Rectal smooth muscle tissue (tissue), 1 donor: ENCODE measurements around the gene RABGAP1L.
"Not testable (repeated sequence)": the region's sequence is repeated elsewhere in the genome, so short reads cannot be mapped to it uniquely, and the experiment has no call there.

Experiments
- H3K27ac ChIP-seq: one replicate; pipeline ENCODE4 v1.7.0; 2013; ENCODE audit warnings: low read depth, low read length, inconsistent platforms
- H3K27me3 ChIP-seq: one replicate; pipeline ENCODE4 v1.7.0; 2013; ENCODE audit warnings: low read length; ENCODE audit not compliant: control insufficient read depth, insufficient read depth
- H3K36me3 ChIP-seq: one replicate; pipeline ENCODE4 v1.7.0; 2013; ENCODE audit warnings: low read length; ENCODE audit not compliant: control insufficient read depth, insufficient read depth
- H3K4me1 ChIP-seq: one replicate; pipeline ENCODE4 v1.7.0; 2013; ENCODE audit warnings: low read length; ENCODE audit not compliant: control insufficient read depth, insufficient read depth
- H3K4me3 ChIP-seq: one replicate; pipeline ENCODE4 v1.7.0; 2013; ENCODE audit warnings: low read length
- H3K9ac ChIP-seq: one replicate; pipeline ENCODE4 v1.7.0; 2013; ENCODE audit warnings: low read length

The RABGAP1L gene

DNA sequence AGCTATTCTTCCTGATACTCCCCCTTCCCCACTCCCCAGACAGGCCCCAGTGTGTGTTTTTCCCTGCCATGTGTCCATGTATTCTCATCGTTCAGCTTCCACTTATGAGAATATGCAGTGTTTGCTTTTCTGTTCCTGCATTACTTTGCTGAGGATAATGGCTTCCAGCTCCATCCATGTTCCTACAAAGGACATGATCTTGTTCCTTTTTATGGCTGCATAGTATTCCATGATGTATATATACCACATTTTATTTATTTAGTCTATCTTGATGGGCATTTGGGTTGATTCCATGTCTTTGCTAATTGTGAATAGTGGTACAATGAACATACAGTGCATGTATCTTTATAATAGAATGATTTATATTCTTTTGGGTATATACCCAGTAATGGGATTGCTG is 181.1 kb downstream of the RABGAP1L start:
- H3K27ac ChIP-seq, H3K4me1 ChIP-seq, H3K36me3 ChIP-seq, H3K9ac ChIP-seq, H3K4me3 ChIP-seq, H3K27me3 ChIP-seq: not testable (repeated sequence)

DNA sequence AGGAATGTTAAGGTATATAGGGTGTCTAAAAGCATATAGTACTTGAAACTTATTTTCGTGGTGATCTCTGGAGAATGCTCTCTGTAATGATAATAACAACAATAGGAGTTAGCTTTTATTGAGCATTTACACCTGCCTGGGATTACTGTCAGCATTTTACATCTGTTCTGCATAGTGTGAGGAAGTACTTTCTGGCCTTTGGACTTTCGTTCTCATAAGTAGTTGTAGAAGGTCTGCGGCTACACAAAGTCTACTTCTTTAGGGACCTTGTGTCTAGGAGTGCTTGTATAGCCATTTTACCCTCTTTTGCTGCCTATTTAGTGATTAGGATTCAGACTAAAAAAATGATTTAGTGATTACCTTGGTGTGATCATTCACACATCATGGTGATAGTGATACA is 184.8 kb downstream of the RABGAP1L start:
- Histone ChIP-seq H3K27ac (no peak overlapping the region), H3K36me3 (no peaks in the 10 kb centered on the region), H3K4me1 (no peaks in the 10 kb centered on the region), H3K27me3 (no peaks in the 10 kb centered on the region), H3K9ac (no peak overlapping the region), H3K4me3 (no peak overlapping the region)

DNA sequence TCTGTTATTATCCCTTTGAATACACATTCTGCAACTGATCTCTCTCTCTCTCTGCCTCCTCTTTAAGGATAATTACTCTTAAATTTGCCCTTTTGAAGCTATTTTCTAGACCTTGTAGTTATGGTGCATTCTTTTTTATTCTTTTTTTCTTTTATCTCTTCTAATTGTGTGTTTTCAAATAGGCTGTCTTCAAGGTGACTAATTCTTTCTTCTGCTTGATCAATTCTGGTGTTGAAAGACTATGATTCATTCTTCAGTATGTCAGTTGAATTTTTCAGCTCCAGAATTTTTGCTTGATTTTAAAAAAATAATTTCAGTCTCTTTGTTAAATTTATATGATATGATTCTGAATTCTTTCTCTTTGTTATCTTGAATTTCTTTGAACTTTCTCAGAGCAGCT is 192.8 kb downstream of the RABGAP1L start:
- Histone ChIP-seq H3K4me1 (no peaks in the 10 kb centered on the region), H3K36me3 (no peaks in the 10 kb centered on the region), H3K27ac (no peak overlapping the region), H3K27me3 (no peaks in the 10 kb centered on the region), H3K9ac (no peak overlapping the region), H3K4me3 (no peak overlapping the region)

DNA sequence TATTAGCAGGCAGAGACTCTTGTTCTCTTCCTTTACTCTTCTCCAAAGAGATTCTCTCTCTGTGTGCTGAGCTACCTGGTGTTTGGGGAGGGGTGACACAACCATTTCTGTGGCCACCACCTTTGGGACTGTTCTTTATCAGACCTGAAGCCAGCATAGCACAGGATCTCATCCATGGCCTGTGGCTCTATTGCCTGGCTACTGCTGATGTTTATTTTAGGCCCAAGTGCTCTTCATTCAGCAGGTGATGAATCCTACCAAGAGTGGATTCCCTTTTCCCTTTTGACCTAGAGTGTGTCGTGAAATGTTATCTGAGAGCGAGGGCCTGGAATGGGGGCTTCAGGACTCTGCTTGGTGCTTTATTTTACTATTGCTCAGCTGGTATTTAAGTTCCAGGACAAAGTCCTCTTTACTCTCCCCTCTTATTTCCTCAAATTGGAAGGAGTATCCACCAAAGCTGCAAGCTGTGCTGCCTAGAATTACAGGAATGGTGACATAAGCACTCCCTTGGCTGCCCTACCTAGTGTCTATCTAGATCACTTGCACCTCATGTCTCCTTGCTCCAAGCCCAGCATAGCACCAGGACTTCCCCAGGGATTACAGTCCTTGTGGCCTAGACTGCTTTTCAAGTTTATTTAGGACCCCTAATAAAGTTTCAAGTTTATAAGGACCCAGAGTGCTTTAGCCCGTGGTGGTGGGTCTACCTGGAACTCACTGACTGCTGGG is 193.7 kb downstream of the RABGAP1L start:
- no peak overlapping the region for H3K27ac ChIP-seq
- H3K27me3 ChIP-seq, result no peaks in the 10 kb centered on the region
- no peak overlapping the region for H3K9ac ChIP-seq
- H3K4me3 ChIP-seq, result no peak overlapping the region
- no peaks in the 10 kb centered on the region for H3K36me3 ChIP-seq
- no peaks in the 10 kb centered on the region for H3K4me1 ChIP-seq

DNA sequence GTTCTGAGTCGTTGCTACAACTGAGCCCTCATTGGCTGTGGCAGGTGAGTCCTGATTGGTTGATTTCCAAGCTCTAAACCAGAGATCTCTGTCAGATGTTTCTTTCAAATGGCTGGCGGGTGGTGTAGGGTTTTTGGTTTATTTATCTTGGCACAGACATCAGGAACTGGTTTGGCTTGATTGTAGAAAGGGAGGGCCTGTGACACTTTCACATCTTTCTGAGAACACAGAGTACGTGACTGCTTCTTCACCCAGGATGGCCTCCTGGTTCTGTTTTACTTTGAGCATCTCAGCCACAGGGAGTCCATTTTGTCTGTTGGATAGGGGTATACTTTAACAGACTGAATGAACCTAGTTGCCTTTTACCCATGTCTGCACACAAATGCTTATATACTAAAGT is 199.0 kb downstream of the RABGAP1L start:
- H3K36me3 ChIP-seq, result no peaks in the 10 kb centered on the region
- no peak overlapping the region for H3K27ac ChIP-seq
- H3K4me3 ChIP-seq, result no peak overlapping the region
- no peak overlapping the region for H3K9ac ChIP-seq
- no peaks in the 10 kb centered on the region for H3K27me3 ChIP-seq
- no peaks in the 10 kb centered on the region for H3K4me1 ChIP-seq

DNA sequence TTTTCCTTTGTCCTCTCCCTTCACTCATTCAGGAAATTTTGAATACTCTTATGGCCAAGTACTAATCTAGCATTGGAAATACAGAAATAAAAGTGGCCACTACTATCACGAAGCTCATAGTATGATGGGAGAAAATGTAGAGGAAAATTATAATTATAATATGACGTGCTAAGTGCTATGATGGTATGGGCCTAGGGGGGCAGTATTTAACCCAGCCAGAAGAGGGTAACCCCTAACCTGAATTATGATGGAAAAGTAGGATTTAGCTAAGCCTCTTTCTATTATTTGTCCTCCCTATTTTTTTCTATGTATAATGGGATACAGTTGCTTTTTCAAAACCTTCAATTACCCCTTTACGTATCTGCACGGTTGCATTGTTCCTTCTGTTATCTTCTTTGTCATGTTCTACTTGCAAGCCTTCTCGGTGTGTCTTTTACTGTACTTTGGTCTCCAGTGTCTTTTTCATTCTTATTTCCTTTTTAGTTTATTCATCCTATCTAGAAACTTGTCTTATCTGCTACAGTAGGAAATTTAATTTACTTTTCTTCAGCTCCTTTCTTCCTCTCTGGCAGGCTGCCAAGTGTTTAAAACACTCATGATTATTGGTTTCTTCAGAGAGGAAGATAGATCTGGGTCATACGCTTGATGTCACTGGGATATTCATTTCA is 199.6 kb downstream of the RABGAP1L start:
- H3K4me1 ChIP-seq, result no peaks in the 10 kb centered on the region
- H3K27ac ChIP-seq, result no peak overlapping the region
- no peak overlapping the region for H3K9ac ChIP-seq
- H3K27me3 ChIP-seq, result no peaks in the 10 kb centered on the region
- no peak overlapping the region for H3K4me3 ChIP-seq
- no peaks in the 10 kb centered on the region for H3K36me3 ChIP-seq

DNA sequence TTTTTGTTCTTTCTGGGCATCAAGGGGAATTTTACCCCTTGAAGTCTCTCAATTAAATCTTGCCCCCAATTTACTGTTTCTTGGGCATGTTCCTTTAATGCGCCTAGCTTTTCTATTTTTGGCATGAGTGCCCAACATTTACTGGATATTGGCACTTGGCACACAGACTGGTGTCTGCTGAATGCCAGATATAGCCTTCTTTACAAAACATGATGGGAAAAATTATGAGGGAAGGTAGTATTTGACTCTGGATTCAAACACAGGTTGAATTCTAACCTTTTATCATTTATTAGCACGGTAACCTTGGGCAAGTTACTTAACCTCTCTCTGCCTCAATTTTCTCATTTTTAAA is 200.1 kb downstream of the RABGAP1L start:
- Histone ChIP-seq H3K9ac (no peak overlapping the region), H3K4me3 (no peak overlapping the region), H3K27me3 (no peaks in the 10 kb centered on the region), H3K36me3 (no peaks in the 10 kb centered on the region), H3K4me1 (no peaks in the 10 kb centered on the region), H3K27ac (no peak overlapping the region)

DNA sequence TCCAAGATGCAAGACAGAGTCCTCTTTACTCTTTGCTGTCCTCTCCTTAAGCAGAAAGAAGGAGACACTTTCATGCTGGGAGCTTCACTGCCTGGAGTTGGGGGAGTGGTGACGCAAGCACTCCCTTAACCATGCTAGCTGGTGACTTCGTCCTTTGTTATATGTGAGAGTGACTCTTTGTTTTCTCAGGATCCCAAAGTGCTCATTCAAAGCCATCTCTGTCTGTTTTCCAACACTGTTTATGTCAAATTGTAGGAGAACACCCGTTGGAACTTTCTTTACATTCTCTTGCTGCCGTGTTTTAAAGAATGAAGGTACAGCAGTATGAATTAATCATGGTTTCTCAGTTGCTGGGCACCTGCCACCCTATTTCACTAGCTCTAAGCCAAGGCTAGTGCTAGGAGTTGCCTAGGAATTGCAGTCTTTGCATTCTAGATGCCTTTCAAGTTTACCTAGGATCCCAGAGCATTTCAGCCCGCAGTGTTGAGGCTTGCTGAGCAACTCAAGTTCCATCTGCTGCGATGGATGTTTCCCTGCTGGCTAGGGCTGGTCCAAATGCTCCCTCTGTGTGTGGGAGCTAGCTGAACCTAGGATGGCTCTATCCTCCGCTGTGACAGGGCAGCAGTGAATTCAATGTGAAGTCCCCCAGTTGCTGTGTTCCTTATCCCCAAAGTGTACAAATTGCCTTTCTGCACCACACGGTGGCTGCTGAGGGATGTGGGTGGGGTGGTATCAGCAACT is 205.8 kb downstream of the RABGAP1L start:
- no peaks in the 10 kb centered on the region for H3K36me3 ChIP-seq
- no peaks in the 10 kb centered on the region for H3K27me3 ChIP-seq
- no peaks in the 10 kb centered on the region for H3K4me1 ChIP-seq
- no peak overlapping the region for H3K27ac ChIP-seq
- no peak overlapping the region for H3K9ac ChIP-seq
- no peak overlapping the region for H3K4me3 ChIP-seq

DNA sequence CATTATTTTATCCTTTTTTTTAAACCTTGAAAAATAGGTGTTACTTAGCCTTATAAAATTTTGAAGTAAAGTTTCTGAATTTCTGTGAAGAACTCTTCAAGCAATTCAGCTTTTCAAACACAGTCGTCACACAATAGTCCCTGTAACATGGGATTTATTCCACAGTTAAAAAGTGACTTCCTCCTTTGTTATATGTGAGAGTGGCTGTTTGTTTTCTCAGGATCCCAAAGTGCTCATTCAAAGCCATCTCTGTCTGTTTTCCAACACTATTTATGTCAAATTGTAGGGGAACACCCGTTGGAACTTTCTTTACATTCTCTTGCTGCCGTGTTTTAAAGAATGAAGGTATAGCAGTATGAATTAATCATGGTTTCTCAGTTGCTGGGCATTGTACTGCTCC is 207.6 kb downstream of the RABGAP1L start:
- Histone ChIP-seq H3K4me3 (no peak overlapping the region), H3K36me3 (no peaks in the 10 kb centered on the region), H3K9ac (no peak overlapping the region), H3K27ac (no peak overlapping the region), H3K4me1 (no peaks in the 10 kb centered on the region), H3K27me3 (no peaks in the 10 kb centered on the region)

DNA sequence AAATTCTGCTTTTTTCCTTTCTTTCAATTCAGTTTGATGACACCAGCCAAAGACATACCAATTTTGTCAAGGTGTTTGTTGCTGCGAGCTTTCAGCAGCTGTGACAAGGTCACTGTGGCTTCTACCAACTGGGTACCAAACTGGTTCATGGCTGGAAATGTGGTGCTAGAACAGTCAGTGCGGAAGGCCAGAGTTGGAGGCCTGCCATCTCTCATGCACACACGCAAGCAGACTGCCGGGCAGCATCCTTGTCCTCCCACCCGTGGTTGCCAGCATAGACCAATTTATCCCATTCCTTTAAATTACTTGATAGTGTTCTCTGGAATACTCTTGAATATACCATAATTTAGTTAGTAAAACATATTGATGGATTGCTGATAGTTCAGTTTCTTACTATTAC is 208.6 kb downstream of the RABGAP1L start:
- H3K27me3 ChIP-seq, result no peaks in the 10 kb centered on the region
- H3K36me3 ChIP-seq, result no peaks in the 10 kb centered on the region
- no peak overlapping the region for H3K4me3 ChIP-seq
- H3K9ac ChIP-seq, result no peak overlapping the region
- H3K27ac ChIP-seq, result no peak overlapping the region
- no peaks in the 10 kb centered on the region for H3K4me1 ChIP-seq

DNA sequence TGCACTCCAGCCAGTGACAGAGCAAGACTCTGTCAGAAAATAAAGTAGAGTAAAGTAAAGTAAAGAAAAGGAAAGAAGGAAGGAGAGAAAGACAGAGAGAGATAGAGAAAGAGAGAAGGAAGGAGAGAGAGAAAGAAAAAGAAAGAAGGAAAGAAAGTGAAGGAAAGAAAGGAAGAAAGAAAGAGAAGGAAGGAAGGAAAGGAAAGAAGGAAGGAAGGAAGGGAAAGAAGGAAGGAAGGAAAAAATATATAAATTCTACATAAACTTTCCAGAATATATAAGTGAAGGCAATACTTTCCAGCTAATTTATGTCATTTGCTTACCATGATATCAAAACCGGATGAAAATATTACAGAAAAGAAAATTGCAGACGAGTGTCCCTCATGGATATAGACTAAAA is 216.7 kb downstream of the RABGAP1L start:
- Histone ChIP-seq H3K36me3 (peaks cover 2% of the 10 kb centered on the region), H3K27ac (no peak overlapping the region), H3K27me3 (no peaks in the 10 kb centered on the region), H3K4me1 (no peaks in the 10 kb centered on the region), H3K9ac (no peak overlapping the region), H3K4me3 (no peak overlapping the region)

DNA sequence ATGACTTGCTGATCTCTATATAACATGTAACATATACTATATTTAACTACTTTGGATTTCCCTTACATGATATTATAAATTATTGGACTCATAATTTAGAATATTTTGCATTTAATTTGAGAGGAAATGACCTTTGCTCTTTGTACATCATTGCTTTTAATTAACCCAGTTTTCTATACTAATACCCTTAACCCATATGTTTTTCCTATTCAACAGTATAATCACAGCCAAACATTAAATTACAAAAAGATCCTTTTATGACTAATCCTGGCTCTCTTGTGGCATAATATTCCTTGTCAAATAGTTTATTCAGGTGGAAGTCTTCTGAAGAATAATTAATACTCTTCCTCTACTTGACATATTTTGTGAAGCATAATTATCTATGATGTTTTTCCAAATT is 232.4 kb downstream of the RABGAP1L start:
- H3K36me3 ChIP-seq, result no peaks in the 10 kb centered on the region
- H3K27me3 ChIP-seq, result no peaks in the 10 kb centered on the region
- no peak overlapping the region for H3K4me3 ChIP-seq
- H3K4me1 ChIP-seq, result no peaks in the 10 kb centered on the region
- no peak overlapping the region for H3K9ac ChIP-seq
- H3K27ac ChIP-seq, result no peak overlapping the region

DNA sequence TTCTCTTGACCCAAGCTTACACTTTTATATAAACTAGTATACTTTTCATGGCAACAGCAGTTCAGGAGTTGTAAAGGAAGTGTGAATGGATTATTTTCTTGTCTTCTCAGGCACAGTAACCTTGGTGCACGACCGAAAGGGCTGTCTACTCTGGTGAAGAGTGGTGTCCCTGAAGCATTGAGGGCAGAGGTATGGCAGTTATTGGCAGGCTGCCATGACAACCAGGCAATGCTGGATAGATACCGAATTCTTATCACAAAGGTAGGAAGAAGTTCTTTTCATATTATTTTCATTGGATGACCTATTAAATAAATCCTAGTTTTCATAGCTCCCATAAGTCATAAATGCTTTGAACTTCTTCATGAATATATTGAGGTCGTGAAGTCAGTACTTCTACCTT is 234.6 kb downstream of the RABGAP1L start:
- Histone ChIP-seq H3K36me3 (no peaks in the 10 kb centered on the region), H3K4me3 (no peak overlapping the region), H3K27ac (no peak overlapping the region), H3K27me3 (no peaks in the 10 kb centered on the region), H3K9ac (no peak overlapping the region), H3K4me1 (no peaks in the 10 kb centered on the region)
